ENCODE results near the gene PARD6B.
A peak's percentile ranks its signal among the peaks of the same experiment; 100 is the strongest.
"Not testable (repeated sequence)": the region's sequence is repeated elsewhere in the genome, so short reads cannot be mapped to it uniquely, and the experiment has no call there.

Gene PARD6B

DNA sequence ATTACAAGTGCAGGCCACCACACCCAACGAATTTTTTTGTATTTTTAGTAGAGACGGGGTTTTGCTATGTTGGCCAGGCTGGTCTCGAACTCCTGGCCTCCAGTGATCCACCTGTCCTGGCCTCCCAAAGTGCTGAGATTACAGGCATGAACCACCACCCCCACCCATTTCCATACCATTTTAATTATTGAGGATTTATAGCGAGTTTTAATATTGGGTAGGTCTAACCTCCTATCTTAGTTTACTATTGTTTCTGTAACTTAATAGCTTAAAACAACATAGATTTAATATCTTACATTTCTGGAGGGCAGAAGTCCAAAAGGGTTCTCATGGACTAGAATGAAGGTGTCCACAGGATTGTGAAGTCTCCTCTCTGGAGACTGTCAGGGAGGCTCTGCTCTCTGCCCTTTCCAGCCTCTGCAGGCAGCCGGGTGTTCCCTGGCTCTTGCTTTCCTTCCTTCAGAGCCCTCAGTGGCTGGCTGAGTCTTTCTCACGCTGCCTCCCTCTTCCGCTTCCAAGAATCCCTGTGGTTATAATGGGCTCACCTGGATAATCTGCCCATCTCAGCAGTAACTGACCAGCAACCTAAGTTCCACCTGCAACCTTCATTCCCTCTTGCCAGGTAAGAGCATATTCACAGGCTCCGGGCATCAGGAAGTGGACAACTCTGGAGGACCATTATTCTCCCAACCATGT is 44.9 kb downstream of the PARD6B start:
- DNase-seq = no peak

DNA sequence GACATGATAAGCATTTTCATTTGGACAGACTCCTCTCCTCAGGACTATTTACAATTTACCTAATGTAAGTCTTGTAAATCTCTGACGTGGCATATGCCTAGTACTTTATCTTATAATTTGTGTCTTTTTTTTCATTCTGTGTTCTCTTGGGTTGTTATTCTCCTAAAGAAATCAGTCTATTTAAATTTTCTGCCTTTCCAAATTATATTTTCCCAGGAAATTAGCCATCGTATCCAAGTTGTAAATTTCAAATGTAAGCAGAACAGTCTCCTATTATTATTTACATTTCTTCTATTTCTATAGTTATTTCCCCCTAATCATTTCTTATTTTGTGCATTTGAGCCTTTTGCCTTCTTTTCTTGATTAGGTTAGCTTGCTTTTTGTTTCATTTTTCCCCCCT is 46.0 kb downstream of the PARD6B start:
- DNase-seq = no peak

DNA sequence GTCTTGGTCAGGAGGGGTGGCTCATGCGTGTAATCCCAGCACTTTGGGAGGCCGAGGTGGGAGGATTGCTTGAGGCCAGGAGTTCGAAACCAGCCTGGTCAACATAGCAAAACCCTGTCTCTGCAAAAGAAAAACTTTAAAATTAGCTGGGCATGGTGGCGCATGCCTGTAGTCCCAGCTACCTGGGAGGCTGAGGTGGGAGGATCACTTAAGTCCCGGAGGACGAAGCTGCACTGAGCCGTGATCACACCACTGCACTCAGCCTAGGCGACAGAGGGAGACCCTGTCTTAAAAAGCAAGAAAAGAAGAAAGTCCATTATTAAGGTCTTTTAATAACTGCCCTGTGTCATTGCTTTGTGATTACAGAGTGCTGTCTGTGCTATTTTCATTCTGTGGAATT is 47.6 kb downstream of the PARD6B start:
- not testable (repeated sequence) for DNase-seq

DNA sequence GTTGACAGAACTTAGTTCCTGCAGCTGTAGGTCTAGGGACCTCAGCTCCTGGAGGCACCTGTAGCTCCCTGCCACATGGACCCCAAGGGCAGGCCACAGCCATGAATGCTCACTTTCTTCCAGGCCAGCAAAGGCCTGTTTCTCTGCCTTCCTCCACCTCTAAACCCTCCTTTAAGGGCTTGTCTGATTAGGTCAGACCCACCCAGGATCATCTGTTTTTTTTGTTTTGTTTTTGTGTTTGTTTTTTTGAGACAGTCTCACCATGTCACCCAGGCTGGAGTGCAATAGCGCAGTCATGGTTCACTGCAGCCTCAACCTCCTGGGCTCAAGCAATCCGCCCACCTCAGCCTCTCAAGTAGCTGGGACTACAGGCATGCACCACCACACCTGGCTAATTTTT is 52.0 kb downstream of the PARD6B start:
- DNase-seq = no peak

DNA sequence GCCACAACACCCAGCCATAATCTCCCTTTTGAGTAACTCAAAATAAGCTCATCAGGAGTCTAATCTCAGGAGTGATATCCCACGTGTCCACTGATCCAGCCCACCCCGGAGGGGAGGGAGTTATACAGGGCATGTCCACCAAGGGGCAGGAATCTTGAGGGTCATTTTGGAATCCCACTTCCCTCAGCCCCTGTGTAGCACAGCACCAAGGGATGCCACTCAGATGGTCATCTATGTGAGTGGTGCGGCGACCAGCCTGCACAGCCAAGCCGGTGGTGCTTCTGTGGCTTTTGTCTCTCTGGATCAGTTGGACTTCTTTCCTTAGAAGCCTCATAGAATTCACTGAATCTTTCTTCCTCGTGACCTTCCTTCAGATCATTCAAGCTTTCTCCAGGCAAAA is 52.5 kb downstream of the PARD6B start:
- DNase-seq = no peak

DNA sequence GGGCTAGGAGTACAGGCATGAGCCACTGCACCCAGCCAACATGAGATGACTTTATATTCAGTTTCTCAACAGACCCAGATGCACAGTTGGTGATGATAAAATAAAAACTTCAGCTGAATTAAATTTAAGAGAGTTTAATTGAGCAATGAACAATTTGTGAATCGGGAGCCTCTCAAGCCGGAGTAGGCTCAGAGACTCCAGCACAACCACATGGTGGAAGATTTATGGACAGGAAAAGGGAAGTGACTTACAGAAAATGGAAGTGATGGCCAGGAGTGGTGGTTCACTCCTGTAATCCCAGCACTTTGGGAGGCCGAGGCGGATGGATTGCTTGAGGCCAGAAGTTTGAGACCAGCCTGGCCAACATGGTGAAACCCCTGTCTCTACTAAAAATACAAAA is 53.1 kb downstream of the PARD6B start:
- no peak for DNase-seq

DNA sequence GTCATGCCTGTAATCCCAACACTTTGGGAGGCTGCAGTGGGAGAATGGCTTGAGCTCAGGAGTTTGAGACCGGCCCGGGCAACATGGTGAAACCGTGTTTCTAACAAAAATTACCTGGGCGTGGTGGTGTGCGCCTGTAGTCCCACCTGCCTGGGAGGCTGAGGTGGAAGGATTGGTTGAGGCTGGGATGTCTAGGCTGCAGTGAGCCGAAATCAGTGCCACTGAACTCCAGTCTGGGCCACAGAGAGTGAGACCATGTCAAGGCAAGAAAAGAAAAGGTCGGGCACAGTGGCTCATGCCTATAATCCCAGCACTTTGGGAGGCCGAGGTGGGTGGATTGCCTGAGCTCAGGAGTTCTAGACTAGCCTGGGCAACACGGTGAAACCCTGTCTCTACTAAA is 55.3 kb downstream of the PARD6B start:
- DNase-seq = no peak

DNA sequence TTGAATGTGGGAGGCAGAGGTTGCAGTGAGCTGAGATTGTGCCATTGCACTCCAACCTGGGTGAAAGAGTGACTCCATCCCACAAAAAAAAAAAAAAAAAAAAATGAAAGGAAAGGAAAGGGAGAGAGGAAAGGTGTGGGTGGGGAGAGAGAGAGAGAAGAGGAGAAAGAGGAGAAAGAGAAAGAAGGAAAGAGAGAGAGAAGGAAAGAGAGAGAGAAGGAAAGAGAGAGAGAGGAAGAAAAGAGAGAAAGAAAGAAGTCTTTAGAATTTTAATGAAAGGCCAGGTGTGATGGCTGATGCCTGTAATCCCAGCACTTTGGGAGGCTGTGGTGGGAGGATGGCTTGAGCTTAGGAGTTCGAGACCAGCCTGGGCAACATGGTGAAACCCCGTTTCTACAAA is 55.8 kb downstream of the PARD6B start:
- DNase-seq = no peak

DNA sequence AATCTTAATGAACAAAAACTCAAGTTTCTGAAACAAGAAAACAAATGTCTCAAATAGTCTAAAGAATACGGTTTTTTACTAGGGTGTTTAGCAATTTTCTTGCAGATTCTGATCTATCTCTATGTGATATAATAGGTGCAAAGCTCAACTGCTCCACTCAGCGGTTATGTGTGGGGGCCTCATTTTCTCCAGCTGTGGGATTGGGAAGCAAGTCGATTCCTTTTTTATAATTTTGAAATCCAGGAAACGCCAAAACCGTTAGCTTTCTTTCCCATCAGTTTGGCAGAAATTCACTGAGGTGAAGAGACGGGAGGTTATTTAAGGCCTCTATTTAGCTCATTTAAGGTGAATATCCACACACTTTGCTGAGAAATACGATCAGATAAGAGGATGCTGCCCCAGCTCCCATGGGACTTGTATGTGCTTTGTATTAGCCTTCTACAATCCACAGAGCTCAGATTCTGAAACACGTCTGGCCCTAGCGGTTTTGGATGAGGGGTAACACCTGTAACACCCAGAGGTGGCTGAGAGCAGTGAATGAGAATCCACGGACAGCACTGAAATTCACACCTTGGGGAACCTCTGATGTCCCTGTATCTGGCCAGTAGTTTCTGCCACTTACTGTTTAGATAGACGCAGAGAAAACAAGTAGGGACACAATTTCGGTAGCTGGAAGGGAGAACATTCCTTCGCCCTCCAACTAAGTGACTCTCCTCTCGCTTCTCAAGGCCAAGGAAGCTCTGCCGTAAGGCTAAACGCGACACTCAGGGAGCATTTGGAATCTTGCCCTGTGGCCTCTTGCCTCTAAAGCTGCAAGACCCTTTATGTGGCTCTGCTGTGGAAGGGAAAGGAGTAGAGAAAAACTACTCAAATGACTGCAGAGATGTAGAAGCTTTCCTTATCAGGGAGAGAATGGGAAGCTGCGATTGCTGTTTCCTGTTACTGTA is 56.9 kb downstream of the PARD6B start:
- DNase-seq = no peak

DNA sequence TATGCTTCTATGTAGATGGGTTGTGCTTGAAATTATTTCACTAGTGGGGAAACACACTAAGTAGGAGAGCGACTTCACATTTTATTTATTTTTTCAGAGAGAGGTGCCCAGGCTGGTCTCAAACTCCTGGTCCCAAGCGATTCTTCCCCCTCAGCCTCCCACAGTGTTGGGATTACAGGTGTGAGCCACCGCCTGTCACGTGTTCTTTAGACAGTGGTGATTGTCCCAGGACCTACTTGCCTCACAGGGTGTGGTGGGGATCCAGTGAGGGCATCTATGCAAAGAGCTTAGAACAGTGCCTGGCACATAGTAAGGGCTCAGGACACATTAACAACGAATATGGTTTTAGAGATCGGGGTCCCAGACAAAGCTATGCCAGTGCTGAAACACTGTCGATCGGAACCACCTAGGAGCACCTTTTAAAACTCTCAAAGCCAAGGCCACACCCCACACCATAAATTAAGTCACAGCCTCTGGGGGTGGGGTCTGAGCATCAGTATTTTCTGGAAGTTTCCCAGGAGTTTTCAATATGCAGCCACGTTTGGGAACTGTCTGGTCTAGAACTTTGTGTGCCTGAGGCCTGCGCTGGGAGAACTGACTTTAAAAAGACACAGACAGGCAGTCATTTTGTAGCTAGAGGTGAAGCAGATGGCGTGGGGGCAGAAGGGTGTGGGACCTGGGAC is 58.7 kb downstream of the PARD6B start:
- no peak for DNase-seq

DNA sequence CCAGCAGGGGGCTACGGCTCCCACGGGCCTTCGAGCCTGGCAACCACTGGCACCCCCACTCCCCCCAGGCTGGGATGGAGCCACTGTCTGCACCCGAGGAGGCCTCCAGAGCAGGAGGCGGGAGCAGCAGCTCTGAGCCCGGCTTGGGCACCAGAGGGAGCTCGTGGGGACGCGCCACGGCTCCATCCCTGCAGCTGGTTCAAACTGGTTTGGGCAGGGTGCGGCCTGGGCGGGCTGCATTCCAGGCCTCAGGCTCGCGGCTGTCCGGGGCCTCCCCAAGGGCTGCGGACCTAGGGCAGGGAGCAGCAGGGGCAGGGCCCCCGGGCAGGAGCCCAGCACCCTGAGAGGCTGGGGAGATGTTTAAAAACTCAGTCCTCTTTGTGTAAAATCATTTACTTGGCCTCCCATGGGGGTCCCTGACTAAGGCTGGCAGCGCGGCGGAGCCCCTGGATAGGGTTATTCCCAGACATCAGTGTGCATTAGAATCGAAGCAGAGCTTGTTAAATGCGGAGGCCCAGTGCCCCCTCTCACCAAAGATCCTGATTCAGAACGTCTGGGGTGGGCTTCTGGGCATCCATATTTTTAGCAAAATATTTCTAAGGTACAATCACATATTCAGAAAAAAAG is 59.4 kb downstream of the PARD6B start:
- DNase-seq = peak; percentile 74 to 85

DNA sequence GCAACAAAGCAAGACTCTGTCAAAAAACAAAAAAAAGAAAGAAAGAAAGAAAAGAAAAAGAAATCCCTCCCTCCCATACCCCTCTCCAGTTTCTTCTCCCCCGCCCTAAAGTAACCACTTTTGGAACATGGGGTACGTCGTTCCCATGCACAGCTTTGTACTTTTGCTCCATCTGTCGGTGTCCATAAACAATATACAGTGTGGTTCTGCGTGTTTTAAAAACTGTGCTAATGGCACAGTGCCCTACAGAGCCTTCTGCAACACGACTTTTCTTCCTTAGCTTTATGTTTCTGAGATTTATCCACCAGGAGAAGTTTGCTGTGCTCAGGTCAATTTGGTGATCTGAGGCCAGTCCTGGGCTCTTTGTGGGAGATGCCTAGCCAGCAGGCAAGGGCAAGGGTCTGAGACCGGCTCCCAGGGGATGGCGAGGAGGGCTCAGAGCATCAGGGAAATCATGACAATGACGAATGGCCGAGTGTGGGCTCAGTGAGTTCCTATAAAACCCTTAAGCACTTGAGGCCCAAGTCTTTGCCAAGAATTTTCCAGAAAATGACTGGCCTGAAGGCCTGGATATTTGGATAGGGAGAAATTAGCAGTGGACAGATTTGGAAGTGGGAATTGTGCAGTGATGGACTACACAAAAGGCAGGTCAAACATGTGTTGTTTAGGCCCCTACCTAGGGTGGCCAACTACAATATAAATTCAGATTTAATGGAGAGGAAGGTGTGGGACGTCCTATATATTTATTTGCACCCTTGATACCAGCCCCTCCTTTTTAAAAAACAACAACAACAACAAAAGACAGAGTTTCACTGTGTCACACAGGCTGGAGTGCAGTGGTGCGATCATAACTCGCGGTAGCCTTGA is 61.6 kb downstream of the PARD6B start:
- DNase-seq = no peak

DNA sequence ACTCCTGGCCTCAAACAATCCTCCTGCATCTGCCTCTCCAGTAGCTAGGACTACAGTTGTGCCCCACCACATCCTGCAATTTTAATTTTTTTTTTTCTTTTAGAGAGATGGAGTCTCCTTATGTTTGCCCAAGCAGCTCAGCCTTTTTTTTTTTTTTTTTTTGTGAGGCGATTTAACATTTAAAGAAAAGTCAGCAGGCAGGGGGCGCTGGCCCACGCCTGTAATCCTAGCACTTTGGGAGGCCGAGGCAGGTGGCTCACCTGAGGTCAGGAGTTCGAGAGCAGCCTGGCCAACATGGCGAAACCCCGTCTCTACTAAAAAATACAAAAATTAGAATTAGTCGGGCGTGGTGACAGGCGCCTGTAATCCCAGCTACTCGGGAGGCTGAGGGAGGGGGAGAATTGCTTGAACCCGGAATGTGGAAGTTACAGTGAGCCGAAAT is 62.2 kb downstream of the PARD6B start:
- peak in 1 of 2 experiments; percentile 16 for DNase-seq

DNA sequence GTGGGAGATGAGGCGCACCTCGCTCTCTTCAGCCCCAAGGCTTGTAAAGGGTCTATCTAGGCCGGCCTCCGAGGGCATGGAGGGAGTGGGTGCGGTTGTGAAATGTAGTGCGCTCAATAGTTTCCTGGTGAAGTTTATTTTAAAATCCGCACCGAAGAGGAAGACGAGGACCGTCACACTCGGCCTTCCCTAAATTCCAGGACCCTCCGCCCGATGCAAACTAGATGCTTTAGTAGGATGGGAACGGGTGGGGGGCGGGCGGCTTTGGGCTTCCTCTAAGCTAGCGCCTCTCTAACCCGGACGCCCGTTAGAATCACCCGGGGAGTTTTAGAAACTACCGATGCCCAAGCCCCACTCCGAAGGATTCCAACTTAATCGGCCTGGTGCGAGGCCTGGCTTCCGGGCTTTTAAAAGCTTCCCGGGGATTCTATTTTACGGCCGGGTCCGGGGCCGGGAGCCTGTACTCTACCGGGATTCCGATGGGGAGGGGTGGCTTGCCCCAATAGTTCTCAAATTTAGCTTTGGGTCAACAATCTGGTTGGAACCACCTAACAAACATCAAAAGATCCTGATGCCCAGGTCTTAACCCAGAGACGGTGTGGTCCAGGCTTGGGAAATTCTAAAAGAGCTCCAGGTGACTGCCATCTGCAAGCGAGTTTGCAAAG is 62.9 kb downstream of the PARD6B start:
- no peak for DNase-seq

DNA sequence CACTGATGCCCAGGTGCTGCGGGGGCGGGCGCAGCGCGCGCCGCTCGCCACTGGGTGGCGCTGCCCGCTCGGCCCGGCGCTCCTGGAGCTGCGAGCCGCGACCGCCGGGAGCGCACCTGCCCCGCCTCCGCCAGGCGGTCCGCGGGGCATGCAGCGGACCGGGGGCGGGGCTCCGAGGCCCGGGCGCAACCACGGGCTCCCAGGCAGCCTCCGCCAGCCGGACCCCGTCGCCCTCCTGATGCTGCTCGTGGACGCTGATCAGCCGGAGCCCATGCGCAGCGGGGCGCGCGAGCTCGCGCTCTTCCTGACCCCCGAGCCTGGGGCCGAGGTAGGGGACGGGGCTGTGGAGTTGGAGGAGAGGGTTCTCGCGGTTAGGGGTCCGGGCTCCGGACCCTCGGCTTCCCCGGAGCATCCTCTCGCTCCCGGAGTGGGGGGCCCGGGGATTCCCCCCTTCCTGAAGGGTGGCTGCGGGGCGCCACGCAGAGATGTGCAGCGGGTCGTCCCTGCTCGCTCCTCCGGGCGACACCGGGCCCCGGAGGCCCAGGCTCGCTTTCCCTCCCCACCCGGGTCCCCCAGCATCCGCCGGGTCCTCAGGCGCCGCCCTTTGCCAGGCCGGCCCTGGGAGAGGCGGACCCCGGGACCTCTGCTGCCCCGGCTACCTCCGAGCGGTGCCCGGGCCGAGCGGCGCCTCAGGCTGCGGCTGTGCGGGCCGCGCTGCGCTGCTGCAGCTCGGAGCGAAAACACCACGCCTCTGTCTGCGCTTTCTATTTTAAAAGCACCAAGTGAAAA is 63.7 kb downstream of the PARD6B start, which contains the start of gene BCAS4:
TSS of gene BCAS4 (plus strand) at position 216 of the 789 bp plus-strand sequence. CDS start at position 239, 23 bp downstream.
- DNase-seq = peak; percentile 64 to 76

DNA sequence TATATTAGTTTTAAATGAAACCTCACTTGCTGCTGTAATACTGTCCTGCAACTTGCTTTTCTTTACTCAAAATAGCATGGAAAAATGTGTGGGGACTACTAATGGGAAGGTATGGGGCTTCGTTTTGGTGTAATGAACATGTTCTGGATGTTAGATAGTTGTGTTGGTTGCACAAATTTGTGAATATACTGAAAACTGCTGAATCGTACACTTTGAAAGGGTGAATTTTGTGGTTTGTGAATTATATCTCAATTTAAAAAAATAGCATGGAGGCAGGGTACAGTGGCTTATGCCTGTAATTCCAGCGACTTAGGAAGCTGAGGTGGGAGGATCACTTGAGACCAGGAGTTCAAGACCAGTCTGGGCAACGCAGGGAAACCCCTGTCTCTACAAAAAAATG is 65.8 kb downstream of the PARD6B start:
- DNase-seq = no peak

DNA sequence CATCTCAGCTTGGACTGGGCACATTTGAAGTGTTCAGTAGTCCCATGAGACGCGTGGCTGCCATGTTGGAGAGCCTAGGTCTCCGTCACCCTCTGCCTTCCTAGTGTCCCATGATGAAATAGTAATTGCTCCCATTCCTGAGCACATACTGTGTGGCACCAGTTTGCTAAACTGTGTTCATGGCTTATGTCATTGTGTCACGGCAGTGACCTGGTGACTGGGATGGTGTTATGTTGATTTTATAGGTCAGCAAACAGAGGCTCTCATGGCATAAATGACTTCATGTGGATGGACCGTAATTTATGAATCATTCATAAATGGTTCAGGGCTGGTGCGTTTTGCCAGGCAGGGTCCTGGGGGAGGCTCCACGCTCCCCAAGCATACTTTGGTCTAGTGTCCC is 67.3 kb downstream of the PARD6B start:
- DNase-seq = no peak

DNA sequence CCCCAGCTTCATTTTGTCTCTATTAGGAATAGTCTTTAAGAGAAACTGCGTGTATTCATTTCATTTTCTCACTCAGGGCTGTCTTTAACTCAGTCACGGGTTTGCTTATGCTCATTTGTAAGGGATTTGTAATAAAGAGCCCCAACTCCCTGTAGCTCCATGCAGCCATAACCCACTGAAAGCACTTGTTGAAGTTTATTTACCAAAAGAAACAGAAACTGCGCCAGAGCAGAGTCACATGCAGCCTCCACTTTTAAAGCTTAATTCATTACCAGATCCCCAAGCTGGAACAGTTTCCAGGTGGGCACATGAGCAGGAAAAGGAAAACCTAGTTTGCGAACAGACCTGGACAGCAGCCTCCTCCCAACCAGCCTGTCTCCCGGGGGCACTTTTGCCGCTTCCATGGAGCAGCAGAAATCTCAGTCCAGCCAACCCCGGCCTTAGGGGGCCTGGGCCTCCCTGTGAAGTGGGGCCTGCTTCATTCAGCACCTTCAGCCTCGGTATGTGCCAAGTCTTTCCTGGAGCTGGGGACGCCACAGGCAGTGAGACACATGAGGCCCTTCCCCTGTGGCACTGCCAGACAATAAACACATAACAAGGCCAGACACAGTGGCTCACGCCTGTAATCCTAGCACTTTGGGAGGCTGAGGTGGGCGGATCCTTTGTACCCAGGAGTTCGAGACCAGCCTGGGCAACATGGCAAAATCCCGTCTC is 68.0 kb downstream of the PARD6B start:
- no peak for DNase-seq

DNA sequence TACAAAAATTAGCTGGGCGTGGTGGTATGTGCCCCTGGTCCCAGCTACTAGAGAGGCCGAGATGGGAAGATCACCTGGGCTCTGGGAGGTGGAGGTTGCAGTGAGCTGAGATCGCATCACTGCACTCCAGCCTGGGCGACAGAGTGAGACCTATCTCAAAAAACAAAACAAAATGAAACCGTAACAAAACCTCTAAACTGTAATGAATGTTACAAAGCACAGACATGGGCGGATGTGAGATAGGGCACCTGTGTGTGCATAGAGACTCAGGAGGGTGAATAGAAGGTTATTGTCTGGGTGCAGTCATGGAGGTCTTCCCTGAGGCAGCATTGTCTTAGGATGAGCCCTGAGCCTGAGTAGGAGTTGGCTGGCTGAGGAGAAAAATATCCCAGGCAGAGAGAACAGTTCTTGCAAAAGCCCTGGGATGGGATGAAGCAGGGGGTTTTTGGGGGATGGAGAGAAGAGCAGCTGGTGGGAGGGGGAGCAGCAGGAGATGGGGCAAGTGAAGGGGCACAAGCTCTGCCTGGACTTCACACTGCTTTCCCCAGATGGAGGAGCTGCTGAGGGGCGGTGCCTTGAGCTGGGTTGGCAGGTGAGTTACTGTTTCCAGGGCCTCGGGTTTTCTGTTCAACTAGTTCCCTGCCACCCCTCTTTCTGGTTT is 68.6 kb downstream of the PARD6B start:
- no peak for DNase-seq
